A549 (cell line): ENCODE measurements around the gene GTF3C5. TPM values are rescaled to one million over a fixed set of nuclear protein-coding genes. Genes with fewer than 3 reads are reported as not detected.

Experiments
- ATAC-seq, 2 experiments: fragments of 200-7000 bp in 1 of 2; fragments of >200 bp in 1 of 2; cut with Nextera tagmentation in 1 of 2; cut with Tn5 transposase in 1 of 2; 3 replicates each; pipeline versions ENCODE4 v1.8.0 to v1.9.1; 2018 to 2020; ENCODE audit warnings: mild to moderate bottlenecking in 1 of 2, moderate library complexity in 1 of 2
- CTCF ChIA-PET: fragments of 300-600 bp; sonication (Branson Sonifier 250); formaldehyde crosslinking; extraction: SDS; loops from one replicate; lab custom pipeline; 2021; ENCODE audit warnings: antibody characterized with exemption, inconsistent platforms; lab: Yijun Ruan, JAX
- POLR2A ChIA-PET: fragments of 350-600 bp; formaldehyde crosslinking; extraction: SDS; loops from one replicate; lab custom pipeline; 2021; ENCODE audit warnings: antibody characterized with exemption, inconsistent platforms; lab: Yijun Ruan, JAX
- DNase-seq, 2 experiments: peaks; one replicate each; pipeline versions ENCODE4 v3.0.0 to v3.0.0-alpha.2; 2011 to 2016; ENCODE audit warnings: low read depth in 1 of 2, low spot score in 1 of 2
- FAIRE-seq: peaks from 2 replicates; lab custom pipeline; 2011; peaks lifted over from hg19 to GRCh38; lab: Jason Lieb, UNC
- H3K27ac ChIP-seq, 2 experiments: fragments of >200 bp; sonication (Bioruptor Twin); formaldehyde crosslinking; 3 replicates each; pipeline ENCODE4 v1.5.1; 2016 to 2017
- H3K4me1 ChIP-seq: fragments of >200 bp; sonication (Bioruptor Twin); formaldehyde crosslinking; 3 replicates; pipeline ENCODE4 v1.6.1; 2016
- H3K4me2 ChIP-seq: fragments of >200 bp; sonication (Bioruptor Twin); formaldehyde crosslinking; 3 replicates; pipeline ENCODE4 v1.6.1; 2016
- H3K4me3 ChIP-seq: fragments of >200 bp; sonication (Bioruptor Twin); formaldehyde crosslinking; 3 replicates; pipeline ENCODE4 v1.5.1; 2016
- H3K9me3 ChIP-seq: fragments of >200 bp; sonication (Bioruptor Twin); formaldehyde crosslinking; 3 replicates; pipeline ENCODE4 v1.6.1; 2016
- ATOH8 ChIP-seq: fragments of 250-450 bp; sonication (Bioruptor Pico); IDR thresholded peaks from 2 replicates; pipeline ENCODE4 v1.5.0; 2020; ENCODE audit warnings: low read depth, mild to moderate bottlenecking, moderate library complexity
- BHLHE40 ChIP-seq: IDR thresholded peaks from 2 replicates; pipeline ENCODE4 v1.6.1; 2012; ENCODE audit warnings: low read depth, low read length, inconsistent platforms
- CBX8 ChIP-seq: fragments of 200-600 bp; sonication (generic); IDR thresholded peaks from 2 replicates; pipeline ENCODE4 v1.6.1; 2016
- CHD4 ChIP-seq: fragments of 200-600 bp; sonication (generic); IDR thresholded peaks from 2 replicates; pipeline ENCODE4 v1.6.1; 2016; ENCODE audit warnings: antibody characterized with exemption, mild to moderate bottlenecking, borderline replicate concordance
- CTCF ChIP-seq: fragments of >200 bp; sonication (Bioruptor Twin); formaldehyde crosslinking; IDR thresholded peaks from 3 replicates; pipeline ENCODE4 v1.5.1; 2016
- EHMT2 ChIP-seq: fragments of 200-600 bp; sonication (generic); IDR thresholded peaks from 2 replicates; pipeline ENCODE4 v1.6.1; 2016; ENCODE audit warnings: antibody characterized with exemption, low read depth, mild to moderate bottlenecking, moderate library complexity
- FOSL2 ChIP-seq, 2 experiments: fragments of 450-650 bp in 1 of 2; fragments of >200 bp in 1 of 2; sonication (Bioruptor Twin) in 1 of 2; formaldehyde crosslinking; IDR thresholded peaks; 2 replicates each; pipeline versions ENCODE4 v1.5.0 to v1.6.1; 2016 to 2020; ENCODE audit warnings: mild to moderate bottlenecking in 1 of 2, moderate library complexity in 1 of 2
- FOXS1 ChIP-seq: fragments of 250-450 bp; sonication (Bioruptor Pico); IDR thresholded peaks from 2 replicates; pipeline ENCODE4 v1.5.0; 2020; ENCODE audit warnings: mild to moderate bottlenecking, moderate library complexity
- GATA3 ChIP-seq: IDR thresholded peaks from 2 replicates; pipeline ENCODE4 v1.6.1; 2012; ENCODE audit warnings: borderline replicate concordance
- HDAC2 ChIP-seq: fragments of 200-600 bp; sonication (generic); IDR thresholded peaks from 2 replicates; pipeline ENCODE4 v1.6.1; 2016
- JUNB ChIP-seq: fragments of >200 bp; sonication (Bioruptor Twin); formaldehyde crosslinking; IDR thresholded peaks from 2 replicates; pipeline ENCODE4 v1.6.1; 2016
- MAFK ChIP-seq: fragments of 450-650 bp; IDR thresholded peaks from 2 replicates; pipeline ENCODE4 v1.6.1; 2014; ENCODE audit not compliant: partially characterized antibody
- MAX ChIP-seq: IDR thresholded peaks from 2 replicates; pipeline ENCODE4 v1.6.1; 2012
- NFE2L2 ChIP-seq: fragments of 150-350 bp; conservative IDR thresholded peaks from 2 replicates; pipeline ENCODE4 v1.6.1; 2014; ENCODE audit warnings: low read length
- PHF8 ChIP-seq: fragments of 200-600 bp; sonication (generic); IDR thresholded peaks from 2 replicates; pipeline ENCODE4 v1.6.1; 2016; ENCODE audit warnings: low read depth, mild to moderate bottlenecking, antibody characterized with exemption, moderate library complexity, borderline replicate concordance
- POLR2A ChIP-seq: IDR thresholded peaks from 2 replicates; pipeline ENCODE4 v1.6.1; 2012; ENCODE audit warnings: mild to moderate bottlenecking, low read length
- POLR2AphosphoS2 ChIP-seq: conservative IDR thresholded peaks from 2 replicates; pipeline ENCODE4 v1.6.1; 2012; ENCODE audit warnings: low read length, improper control_type of control experiment, inconsistent platforms
- RARB ChIP-seq: fragments of 250-450 bp; sonication (Bioruptor Pico); IDR thresholded peaks from 2 replicates; pipeline ENCODE4 v1.8.0; 2021; ENCODE audit warnings: mild to moderate bottlenecking, moderate library complexity
- RFX5 ChIP-seq: fragments of 450-650 bp; IDR thresholded peaks from 2 replicates; pipeline ENCODE4 v1.7.1; 2014; ENCODE audit warnings: antibody characterized with exemption, mild to moderate bottlenecking, moderate library complexity
- RNF2 ChIP-seq: fragments of 200-600 bp; sonication (generic); IDR thresholded peaks from 2 replicates; pipeline ENCODE4 v1.6.1; 2016; ENCODE audit warnings: low read depth, mild to moderate bottlenecking, antibody characterized with exemption, moderate library complexity, borderline replicate concordance
- TFCP2L1 ChIP-seq: fragments of 250-450 bp; sonication (Bioruptor Pico); IDR thresholded peaks from 2 replicates; pipeline ENCODE4 v1.5.0; 2021; ENCODE audit warnings: mild to moderate bottlenecking
- TP53 ChIP-seq: fragments of 250-450 bp; sonication (Bioruptor Pico); IDR thresholded peaks from 2 replicates; pipeline ENCODE4 v1.5.0; 2021; ENCODE audit warnings: mild to moderate bottlenecking, moderate library complexity
- ZFP36 ChIP-seq: fragments of 450-650 bp; IDR thresholded peaks from 2 replicates; pipeline ENCODE4 v1.6.1; 2014; ENCODE audit warnings: borderline replicate concordance; ENCODE audit not compliant: partially characterized antibody
- ZSCAN20 ChIP-seq: fragments of 250-450 bp; sonication (Bioruptor Pico); IDR thresholded peaks from 2 replicates; pipeline ENCODE4 v1.8.0; 2022; ENCODE audit warnings: mild to moderate bottlenecking, moderate library complexity
- WGBS: methylation state at CpG from one replicate; pipeline ENCODE4 v1.1.6; 2017; ENCODE audit errors: missing lambda C conversion rate; 5-methylcytosine and 5-hydroxymethylcytosine counted together
- polyA plus RNA-seq, 4 experiments: library from polyadenylated mRNA; depleted of rRNA in 3 of 4; stranded (reverse); fragments of >200 nt; fragmentation: RNase III in 1 of 4; extraction: RNeasy Plus Mini Kit Qiagen cat#74134 plus additional on column Dnase treatment in 1 of 4; gene quantifications; 2 replicates in 3 of 4; 3 replicates in 1 of 4; pipeline ENCODE4 v1.2.3, GENCODE V29; 2011 to 2017
- TF ChIP-seq, protein P1 (sequence below): fragments of >200 bp; sonication (Bioruptor Twin); formaldehyde crosslinking; IDR thresholded peaks from 2 replicates; pipeline ENCODE4 v1.6.1; 2016

Gene GTF3C5
- polyA plus RNA-seq, 2 of the 4 experiments (the other 2 are of a cell fraction): 57.2 to 80.3 TPM

- CTCF ChIA-PET: interaction anchor here (1.1 to 2.7 kb wide), 9 partner anchors 9 to 120 kb away, joined by 3 to 8 read pairs (median 5); no protein-coding TSS in a partner anchor
- no peak for DNase-seq
- no peak overlapping the region for H3K4me2 ChIP-seq
- WGBS: 66% methylated on average over 5 of the region's 5 CpGs
- POLR2A ChIA-PET: no interaction called here
- FAIRE-seq: no peak
- no peak for ATAC-seq
- H3K27ac ChIP-seq: no peak overlapping the region
- H3K4me3 ChIP-seq: no peak overlapping the region
- H3K9me3 ChIP-seq: no peaks in the 10 kb centered on the region
- peaks cover 14% of the 10 kb centered on the region for H3K4me1 ChIP-seq
- TF ChIP-seq RFX5: no peak
- no peak for TF ChIP-seq HDAC2
- TF ChIP-seq NFE2L2: no peak
- no peak for TF ChIP-seq MAX
- TF ChIP-seq ATOH8: no peak
- no peak for TF ChIP-seq RARB (CRISPR knock-in tag)
- no peak for TF ChIP-seq FOSL2 (IDR thresholded peaks at IDR 0.05)
- TF ChIP-seq FOSL2 (CRISPR knock-in tag; IDR thresholded peaks at IDR 0.05): no peak
- TF ChIP-seq CTCF: no peak
- TF ChIP-seq, all 56 proteins: peak for 0
These were observed 3.7 kb upstream of the GTF3C5 start for GRCh38 chr9:133027134-133027533.

DNA sequence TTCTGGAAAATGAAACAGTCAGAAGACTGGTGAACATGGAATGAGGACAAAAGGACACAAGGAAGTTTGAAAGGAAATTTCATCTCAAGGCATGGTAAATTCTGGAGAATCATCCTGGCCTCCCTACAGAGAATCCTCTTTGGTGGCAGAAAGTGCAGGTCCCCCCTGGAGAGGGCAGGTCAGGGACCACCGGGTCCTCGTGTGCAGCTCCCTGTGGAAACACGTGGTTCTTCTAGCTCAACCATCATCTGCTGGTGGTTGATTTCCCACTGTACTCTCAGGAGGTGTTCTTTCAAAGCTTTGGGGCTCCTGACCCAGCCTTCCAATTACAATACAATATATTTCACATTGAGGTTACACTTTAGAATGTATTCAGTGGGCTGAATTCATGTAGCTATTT is 2.6 kb upstream of the GTF3C5 start:
- no peak for FAIRE-seq
- 76% methylated on average over 3 of the region's 3 CpGs for WGBS
- H3K4me3 ChIP-seq: no peak overlapping the region
- DNase-seq: no peak
- POLR2A ChIA-PET: interaction anchor here (1.8 kb wide), 1 partner anchor 16 kb away, joined by 4 read pairs; no protein-coding TSS in a partner anchor
- no peak overlapping the region for H3K4me2 ChIP-seq
- TF ChIP-seq MAFK: no peak
- no peak for TF ChIP-seq MAX
- TF ChIP-seq CBX8: no peak
- no peak for TF ChIP-seq BHLHE40
- no peak for TF ChIP-seq JUNB
- TF ChIP-seq POLR2A: no peak
- no peak for TF ChIP-seq ZFP36
- TF ChIP-seq FOXS1 (CRISPR knock-in tag): no peak
- no peak for TF ChIP-seq CTCF
- TF ChIP-seq POLR2AphosphoS2: no peak
- no peak for TF ChIP-seq TP53 (CRISPR knock-in tag)
- no peak for TF ChIP-seq GATA3
- TF ChIP-seq EHMT2: no peak
- TF ChIP-seq, protein P1, sequence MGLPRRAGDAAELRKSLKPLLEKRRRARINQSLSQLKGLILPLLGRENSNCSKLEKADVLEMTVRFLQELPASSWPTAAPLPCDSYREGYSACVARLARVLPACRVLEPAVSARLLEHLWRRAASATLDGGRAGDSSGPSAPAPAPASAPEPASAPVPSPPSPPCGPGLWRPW: no peak
- no peak for TF ChIP-seq RNF2
- TF ChIP-seq ZSCAN20 (CRISPR knock-in tag): no peak
- TF ChIP-seq CHD4: no peak
- TF ChIP-seq TFCP2L1 (CRISPR knock-in tag): no peak
- TF ChIP-seq PHF8: no peak
- TF ChIP-seq, all 56 proteins: peak for 0
- CTCF ChIA-PET: interaction anchor here (1.2 to 2.6 kb wide), 5 partner anchors 10 to 119 kb away, joined by 3 to 8 read pairs (median 5); no protein-coding TSS in a partner anchor
- H3K4me1 ChIP-seq: peaks cover 17% of the 10 kb centered on the region
- H3K27ac ChIP-seq: no peak overlapping the region
- no peaks in the 10 kb centered on the region for H3K9me3 ChIP-seq
- no peak for ATAC-seq
